Gastrocnemius medialis (tissue), 4 donors: ENCODE results near the gene CLDN16.

Experiments used
- POLR2A ChIP-seq, 2 donors: fragments of 450-650 bp; IDR thresholded peaks; one replicate each; pipeline ENCODE4 v1.6.1; 2017; ENCODE audit warnings: antibody characterized with exemption in 2 of 2, mild to moderate bottlenecking in 2 of 2, moderate library complexity in 2 of 2
- TF ChIP-seq, protein P1 (sequence below), 5 experiments: fragments of 450-650 bp in 3 of 5; fragments of 200-600 bp in 2 of 5; sonication (generic) in 2 of 5; IDR thresholded peaks in 4 of 5; conservative IDR thresholded peaks in 1 of 5; 1 replicate in 4 of 5; 2 replicates in 1 of 5; pipeline ENCODE4 v1.5.1; 2016 to 2019; ENCODE audit warnings: antibody characterized with exemption in 5 of 5, mild to moderate bottlenecking in 3 of 5, moderate library complexity in 3 of 5

GRCh38 chr3:190385731-190386688 lies 2.0 kb upstream of the CLDN16 start:
- TF ChIP-seq, protein P1, sequence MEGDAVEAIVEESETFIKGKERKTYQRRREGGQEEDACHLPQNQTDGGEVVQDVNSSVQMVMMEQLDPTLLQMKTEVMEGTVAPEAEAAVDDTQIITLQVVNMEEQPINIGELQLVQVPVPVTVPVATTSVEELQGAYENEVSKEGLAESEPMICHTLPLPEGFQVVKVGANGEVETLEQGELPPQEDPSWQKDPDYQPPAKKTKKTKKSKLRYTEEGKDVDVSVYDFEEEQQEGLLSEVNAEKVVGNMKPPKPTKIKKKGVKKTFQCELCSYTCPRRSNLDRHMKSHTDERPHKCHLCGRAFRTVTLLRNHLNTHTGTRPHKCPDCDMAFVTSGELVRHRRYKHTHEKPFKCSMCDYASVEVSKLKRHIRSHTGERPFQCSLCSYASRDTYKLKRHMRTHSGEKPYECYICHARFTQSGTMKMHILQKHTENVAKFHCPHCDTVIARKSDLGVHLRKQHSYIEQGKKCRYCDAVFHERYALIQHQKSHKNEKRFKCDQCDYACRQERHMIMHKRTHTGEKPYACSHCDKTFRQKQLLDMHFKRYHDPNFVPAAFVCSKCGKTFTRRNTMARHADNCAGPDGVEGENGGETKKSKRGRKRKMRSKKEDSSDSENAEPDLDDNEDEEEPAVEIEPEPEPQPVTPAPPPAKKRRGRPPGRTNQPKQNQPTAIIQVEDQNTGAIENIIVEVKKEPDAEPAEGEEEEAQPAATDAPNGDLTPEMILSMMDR (IDR thresholded peaks at IDR 0.05 in 4 of 5, conservative IDR thresholded peaks at IDR 0.05 in 1 of 5): no peak
- TF ChIP-seq POLR2A (IDR thresholded peaks at IDR 0.05): no peak
